Measurements from ENCODE around the gene LAMA2.

LAMA2 gene

GRCh38 chr6:129312880-129313279 is 429.9 kb downstream of the LAMA2 start:
- no peak for DNase-seq (ENCODE audit: low read depth in 2 of 2)

- DNase-seq (ENCODE audit: low read depth in 2 of 2) = no peak
These were observed 431.6 kb downstream of the LAMA2 start for GRCh38 chr6:129314575-129314974.

GRCh38 chr6:129317931-129318820 is 435.2 kb downstream of the LAMA2 start:
- DNase-seq (ENCODE audit: low read depth in 2 of 2) = no peak

DNA sequence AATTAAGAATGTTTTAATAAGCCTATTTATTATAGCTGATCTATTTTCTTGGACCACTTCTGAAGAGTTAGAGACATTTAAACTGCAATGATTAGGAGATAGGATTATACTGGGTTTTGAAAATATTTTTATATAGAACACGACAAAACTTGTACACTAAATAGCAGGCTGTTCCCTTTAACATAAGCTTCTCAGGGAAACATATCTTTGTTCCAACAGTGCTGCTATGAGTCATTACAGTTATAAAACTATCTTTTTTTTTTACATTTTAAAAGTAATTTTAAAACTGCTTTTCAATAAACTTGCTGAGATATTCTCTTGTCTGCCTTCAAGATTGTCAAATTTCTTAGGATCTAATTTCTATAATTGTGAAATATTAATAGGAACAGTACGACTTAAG is 438.0 kb downstream of the LAMA2 start:
- DNase-seq (ENCODE audit: low read depth in 2 of 2) = no peak

GRCh38 chr6:129321303-129321702 is 438.4 kb downstream of the LAMA2 start:
- DNase-seq (ENCODE audit: low read depth in 2 of 2) = no peak

DNA sequence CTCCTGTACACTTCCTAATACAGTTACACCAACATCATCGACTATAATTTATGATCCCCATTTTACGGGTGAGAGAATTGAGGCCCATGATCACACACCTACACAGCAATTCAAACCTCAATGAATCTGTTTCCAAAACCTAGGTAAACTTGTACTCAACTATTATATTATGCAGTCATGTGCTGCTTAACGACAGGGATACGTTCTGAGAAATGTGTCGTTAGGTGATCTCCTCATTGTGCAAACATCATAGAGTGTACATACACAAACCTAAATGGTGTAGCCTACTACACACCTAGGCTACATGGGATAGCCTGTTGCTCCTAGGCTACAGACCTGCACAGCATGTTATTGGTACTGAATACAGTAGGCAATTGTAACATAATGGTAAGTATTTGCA is 441.4 kb downstream of the LAMA2 start:
- DNase-seq (ENCODE audit: low read depth in 2 of 2) = no peak

DNA sequence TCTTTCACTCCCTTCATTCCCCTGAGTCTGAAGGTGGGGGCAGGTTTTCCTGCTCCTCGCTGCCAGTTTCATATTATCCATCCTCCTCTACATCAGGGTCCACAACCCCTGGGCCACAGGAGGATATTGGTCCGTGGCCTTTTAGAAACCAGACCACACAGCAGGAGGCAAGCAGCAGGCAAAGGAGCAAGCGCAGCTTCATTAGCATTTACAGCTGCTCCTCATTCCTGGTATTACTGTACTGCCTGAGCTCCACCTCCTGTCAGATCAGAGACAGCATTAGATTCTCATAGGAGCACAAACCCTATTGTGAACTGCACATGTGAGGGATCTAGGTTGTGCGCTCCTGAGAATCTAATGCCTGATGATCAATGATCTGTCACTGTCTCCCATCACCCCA is 446.7 kb downstream of the LAMA2 start:
- no peak for DNase-seq (ENCODE audit: low read depth in 2 of 2)

DNA sequence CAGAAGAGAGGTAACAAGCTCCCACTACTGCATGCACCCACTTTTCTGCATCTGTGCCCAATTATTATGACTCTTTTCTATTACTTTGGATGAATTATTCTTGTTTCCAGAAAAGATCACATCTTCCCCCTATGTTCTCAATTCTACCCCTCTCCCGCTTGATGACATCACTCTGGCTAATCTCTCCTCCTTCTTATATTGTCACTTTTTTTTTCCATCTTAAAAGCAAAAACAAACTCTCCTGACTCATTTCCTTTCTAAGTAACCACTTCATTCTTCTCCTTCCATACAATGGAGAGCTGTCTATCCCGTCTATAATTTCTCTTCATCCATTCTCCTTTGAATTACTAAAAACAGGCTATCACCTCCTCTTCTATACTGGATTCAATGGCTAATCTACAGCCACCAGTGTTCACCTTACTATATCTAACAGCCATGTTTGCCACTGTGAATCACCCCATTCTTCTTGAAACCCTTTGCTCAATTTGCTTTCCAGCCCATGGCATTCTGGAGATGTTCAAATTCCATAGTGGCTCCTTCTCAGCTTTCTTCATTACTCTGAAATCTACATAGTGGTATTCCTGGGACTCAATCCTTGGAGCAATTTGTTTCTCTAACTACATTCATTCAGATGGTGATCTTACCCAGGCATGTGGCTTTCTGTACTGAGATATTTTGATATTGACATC is 448.7 kb downstream of the LAMA2 start:
- DNase-seq (ENCODE audit: low read depth in 2 of 2) = no peak

DNA sequence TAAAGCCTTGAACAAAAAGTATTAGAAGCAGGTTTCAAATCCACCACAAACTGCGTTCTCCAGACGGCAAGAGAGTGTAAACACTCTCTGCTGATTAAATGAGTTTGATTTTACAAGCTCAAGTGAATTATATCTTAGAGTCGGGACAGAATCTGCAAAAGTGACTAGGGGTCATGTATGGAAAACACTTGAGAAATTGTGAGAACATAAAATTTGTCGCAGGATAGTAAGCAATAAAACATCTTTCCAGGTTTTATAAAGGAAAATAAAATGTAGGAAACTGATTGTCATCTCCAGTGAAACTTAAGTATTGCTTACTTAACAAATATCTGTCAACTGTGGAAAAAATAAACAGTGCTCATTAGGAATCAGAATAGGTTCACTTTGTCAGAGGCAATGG is 452.9 kb downstream of the LAMA2 start:
- DNase-seq (ENCODE audit: low read depth in 2 of 2) = no peak

DNA sequence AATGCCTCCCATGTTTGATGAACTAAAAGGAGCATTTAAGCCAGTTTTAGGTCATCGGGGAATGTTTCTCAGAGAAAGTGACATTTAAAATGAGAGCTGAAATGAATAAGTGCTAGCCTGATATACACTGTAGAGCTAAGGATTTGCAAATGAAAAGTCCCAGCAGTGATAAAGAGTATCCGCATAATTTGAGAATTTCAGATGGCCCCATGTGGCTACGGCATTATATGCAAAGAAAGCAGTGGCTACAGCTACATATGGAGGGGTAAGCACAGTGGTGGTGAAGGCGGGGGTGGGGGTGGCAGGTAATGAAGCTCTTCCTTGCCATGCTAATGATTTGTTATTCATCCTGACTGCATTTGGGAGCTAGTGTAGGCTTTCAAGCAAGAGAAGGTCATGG is 455.7 kb downstream of the LAMA2 start:
- no peak for DNase-seq (ENCODE audit: low read depth in 2 of 2)

- no peak for DNase-seq (ENCODE audit: low read depth in 2 of 2)
These were observed 458.0 kb downstream of the LAMA2 start for GRCh38 chr6:129340983-129341382.

- DNase-seq (ENCODE audit: low read depth in 2 of 2) = no peak
These were observed 459.3 kb downstream of the LAMA2 start for GRCh38 chr6:129342243-129342642.

- no peak for DNase-seq (ENCODE audit: low read depth in 2 of 2)
These were observed 459.9 kb downstream of the LAMA2 start for GRCh38 chr6:129342796-129343195.

DNA sequence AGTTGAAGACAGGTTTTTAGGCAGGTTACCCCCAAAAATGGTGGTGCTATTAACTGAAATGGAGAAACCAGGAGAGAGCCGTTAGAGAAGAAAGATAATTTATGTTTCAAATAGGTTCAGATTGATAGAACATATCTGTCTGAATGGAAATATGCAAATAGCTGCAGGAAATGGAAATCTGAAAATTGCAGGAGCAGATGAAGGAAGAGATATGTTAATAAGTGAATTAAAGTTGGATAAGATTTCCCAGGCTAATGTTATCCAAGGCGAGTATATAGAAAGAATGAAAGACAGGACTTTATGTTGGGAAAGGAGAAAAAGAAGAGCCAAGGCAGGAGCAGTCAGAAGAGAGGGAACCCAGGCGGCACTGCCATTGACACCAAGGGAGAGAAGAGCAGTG is 461.4 kb downstream of the LAMA2 start:
- no peak for DNase-seq (ENCODE audit: low read depth in 2 of 2)

- DNase-seq (ENCODE audit: low read depth in 2 of 2) = no peak
These were observed 463.0 kb downstream of the LAMA2 start for GRCh38 chr6:129345890-129346289.

- no peak for DNase-seq (ENCODE audit: low read depth in 2 of 2)
These were observed 464.0 kb downstream of the LAMA2 start for GRCh38 chr6:129346964-129347363.

DNA sequence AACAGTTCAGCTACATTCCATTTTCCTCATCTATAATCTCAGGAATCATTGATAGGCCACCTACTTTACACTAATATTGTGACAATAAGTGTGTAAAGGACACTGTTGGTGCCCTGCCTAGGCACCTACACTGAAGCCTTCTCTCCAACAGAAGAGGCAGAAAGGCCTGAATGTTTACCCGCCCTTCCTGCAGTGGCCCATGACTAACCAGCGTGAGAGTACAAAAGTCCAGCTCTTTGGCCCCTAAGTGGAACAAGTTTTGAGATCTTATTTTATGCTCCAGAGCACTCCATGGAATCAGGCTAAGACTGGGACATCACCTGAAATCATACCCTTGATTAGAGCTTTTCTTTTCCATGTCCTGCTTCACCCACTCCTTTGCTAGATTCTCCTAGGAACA is 467.3 kb downstream of the LAMA2 start:
- no peak for DNase-seq (ENCODE audit: low read depth in 2 of 2)

- DNase-seq (ENCODE audit: low read depth in 2 of 2) = no peak
These were observed 468.9 kb downstream of the LAMA2 start for GRCh38 chr6:129351807-129352206.

- DNase-seq (ENCODE audit: low read depth in 2 of 2) = no peak
These were observed 470.1 kb downstream of the LAMA2 start for GRCh38 chr6:129353067-129353466.

- DNase-seq (ENCODE audit: low read depth in 2 of 2) = no peak
These were observed 473.2 kb downstream of the LAMA2 start for GRCh38 chr6:129356129-129356528.

DNA sequence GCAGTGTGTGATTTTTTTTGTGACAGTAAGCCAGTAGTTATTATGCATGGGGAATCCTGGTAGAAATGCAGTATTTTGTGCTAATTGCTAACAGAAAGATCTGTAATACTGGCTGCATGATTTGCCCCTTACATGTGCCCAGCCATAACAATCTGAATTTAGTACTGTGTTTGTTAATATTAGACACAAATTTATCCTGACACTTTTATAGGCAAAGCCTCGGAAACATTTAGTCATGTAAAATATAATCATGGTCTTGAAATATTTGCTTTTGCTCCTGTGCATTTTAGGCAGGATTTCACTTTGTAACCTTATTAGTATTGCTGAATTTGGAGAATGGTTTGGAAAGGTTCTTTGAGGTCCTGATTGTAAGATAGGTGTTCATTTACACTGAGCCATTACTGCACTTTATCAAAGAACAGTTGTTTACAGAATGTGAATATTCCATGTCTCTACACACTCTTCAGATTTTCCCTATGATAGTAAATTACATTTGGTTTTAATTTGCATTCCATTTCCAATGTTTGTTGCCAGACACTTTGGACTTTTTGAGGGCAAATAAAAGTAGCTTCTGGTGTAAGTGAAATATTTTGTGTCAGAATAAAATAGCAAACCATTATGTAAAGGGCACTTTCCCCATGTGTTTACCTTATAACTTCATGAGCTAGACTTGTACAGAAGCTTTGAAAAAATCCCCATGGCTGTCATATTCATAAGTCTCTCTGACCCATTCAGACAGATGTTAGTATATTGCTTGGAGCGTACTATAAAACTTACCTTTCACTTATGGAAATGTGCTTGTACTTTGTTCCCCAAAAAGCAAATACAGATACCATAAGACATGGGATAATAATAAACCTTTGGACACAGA is 477.1 kb downstream of the LAMA2 start:
- DNase-seq (ENCODE audit: low read depth in 2 of 2) = no peak

DNA sequence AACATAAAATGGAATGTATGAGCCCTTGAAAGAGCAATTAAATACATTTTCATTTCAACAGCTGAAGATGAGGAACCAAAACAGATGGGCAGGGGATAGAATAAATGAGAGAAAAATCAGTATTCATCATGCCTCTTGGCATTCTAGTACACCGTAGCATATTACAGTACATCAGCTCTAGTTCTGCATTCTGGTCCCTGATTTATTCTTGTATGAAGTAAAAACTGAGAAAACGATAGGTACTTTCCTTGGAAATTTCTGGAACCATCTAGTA is 477.7 kb downstream of the LAMA2 start:
- DNase-seq (ENCODE audit: low read depth in 2 of 2) = no peak

DNA sequence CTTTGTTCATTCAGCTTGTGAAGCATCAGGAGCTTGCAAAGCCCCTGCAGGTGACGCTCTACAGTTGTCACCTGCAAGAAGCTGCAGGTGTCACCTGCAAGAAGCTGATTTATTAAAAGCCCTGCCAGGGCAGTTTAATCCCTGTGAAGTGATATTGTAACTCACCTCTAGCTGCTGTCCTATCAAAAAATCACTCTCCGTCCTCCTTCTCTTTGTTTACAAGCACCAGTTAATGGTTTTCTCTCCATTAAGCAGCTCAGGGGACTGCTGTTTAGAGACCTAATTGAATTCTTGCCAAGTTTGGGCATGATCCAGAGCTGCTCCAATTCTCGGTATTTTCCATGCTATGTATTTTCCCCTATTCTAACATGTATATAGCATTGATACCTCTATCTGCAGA is 481.1 kb downstream of the LAMA2 start:
- DNase-seq (ENCODE audit: low read depth in 2 of 2) = no peak
